ENCODE data around the gene C18orf32. TPM values are rescaled to one million over a fixed set of nuclear protein-coding genes. Genes with fewer than 3 reads are reported as not detected.

The C18orf32 gene
- total and polyA plus RNA-seq, 2 donors (not counting 1 experiment from before 2014, with no cell fraction given), result 20.8 to 36.3 TPM

GRCh38 chr18:49529596-49529995 is 42.6 kb upstream of the C18orf32 start:
- ChIA-PET POLR2A (no interaction called here), CTCF (no interaction called here)
- no peaks in the 10 kb centered on the region for H4K20me1 ChIP-seq (ENCODE audit: control insufficient read depth, insufficient read depth, low read length, poor library complexity, severe bottlenecking)
- no peak overlapping the region for H3K27ac Mint-ChIP-seq
- no peaks in the 10 kb centered on the region for H3K9me3 ChIP-seq (ENCODE audit: control extremely low read depth in 1 of 3, control insufficient read depth in 2 of 3, insufficient read depth in 1 of 3, low read length in 2 of 3)
- ATAC-seq (ENCODE audit: low read depth) (no peak), DNase-seq (no peak)
- TF ChIP-seq EZH2 (IDR thresholded peaks at IDR 0.05; ENCODE audit: borderline replicate concordance, insufficient read depth, low read depth, low read length, poor library complexity, severe bottlenecking) (no peak), CTCF (IDR thresholded peaks at IDR 0.05) (no peak)
- H3K36me3 ChIP-seq (replicated peaks in 1 of 2; ENCODE audit: control extremely low read depth in 1 of 2, control insufficient read depth in 1 of 2, extremely low read depth in 1 of 2, insufficient read depth in 2 of 2, low read length in 1 of 2), result no peaks in the 10 kb centered on the region
- H3K27me3 Mint-ChIP-seq, result peaks cover 18% of the 10 kb centered on the region
- no peak overlapping the region for H3K4me3 Mint-ChIP-seq
- no peak overlapping the region for H2AFZ ChIP-seq (ENCODE audit: insufficient read depth, low read depth, low read length, poor library complexity, severe bottlenecking)
- intact Hi-C loops (cut with micrococcal nuclease), result no loop called here
- no peak overlapping the region for H3K9ac ChIP-seq (ENCODE audit: low read length)
- H3K27me3 ChIP-seq (replicated peaks in 1 of 4; ENCODE audit: control extremely low read depth in 1 of 4, control insufficient read depth in 3 of 4, insufficient read depth in 4 of 4, low read length in 3 of 4), result peaks cover 0 to 2% (median 0%) of the 10 kb centered on the region in 4 experiments
- H3K4me1 Mint-ChIP-seq, result no peaks in the 10 kb centered on the region
- H3K79me2 ChIP-seq (ENCODE audit: control insufficient read depth, insufficient read depth, low read length), result no peaks in the 10 kb centered on the region
- no peak overlapping the region for H3K4me2 ChIP-seq (replicated peaks; ENCODE audit: low read depth, low read length, poor library complexity, severe bottlenecking)
- H3K4me1 ChIP-seq (ENCODE audit: control insufficient read depth in 2 of 2, insufficient read depth in 2 of 2, low read length in 2 of 2), result no peaks in the 10 kb centered on the region
- H3K4me3 ChIP-seq (ENCODE audit: control extremely low read depth in 1 of 5, extremely low read depth in 1 of 5, insufficient read depth in 1 of 5, low read depth in 2 of 5, low read length in 4 of 5), result no peak overlapping the region
- no peak overlapping the region for H3K27ac ChIP-seq (ENCODE audit: low read length in 2 of 2)
- no peaks in the 10 kb centered on the region for H3K9me3 Mint-ChIP-seq (ENCODE audit: insufficient read depth)
- no CpG with 5 or more reads among the region's 3 CpGs for WGBS (ENCODE audit: insufficient coverage)

- Histone ChIP-seq H3K27me3 (replicated peaks in 1 of 4; ENCODE audit: control extremely low read depth in 1 of 4, control insufficient read depth in 3 of 4, insufficient read depth in 4 of 4, low read length in 3 of 4) (peaks cover 0 to 3% (median 0%) of the 10 kb centered on the region in 4 experiments), H3K4me2 (replicated peaks; ENCODE audit: low read depth, low read length, poor library complexity, severe bottlenecking) (no peak overlapping the region), H3K9me3 (ENCODE audit: control extremely low read depth in 1 of 3, control insufficient read depth in 2 of 3, insufficient read depth in 1 of 3, low read length in 2 of 3) (no peaks in the 10 kb centered on the region), H3K9ac (ENCODE audit: low read length) (no peak overlapping the region), H3K4me3 (ENCODE audit: control extremely low read depth in 1 of 5, extremely low read depth in 1 of 5, insufficient read depth in 1 of 5, low read depth in 2 of 5, low read length in 4 of 5) (no peak overlapping the region), H2AFZ (ENCODE audit: insufficient read depth, low read depth, low read length, poor library complexity, severe bottlenecking) (no peak overlapping the region), H3K36me3 (replicated peaks in 1 of 2; ENCODE audit: control extremely low read depth in 1 of 2, control insufficient read depth in 1 of 2, extremely low read depth in 1 of 2, insufficient read depth in 2 of 2, low read length in 1 of 2) (no peaks in the 10 kb centered on the region), H4K20me1 (ENCODE audit: control insufficient read depth, insufficient read depth, low read length, poor library complexity, severe bottlenecking) (no peaks in the 10 kb centered on the region), H3K79me2 (ENCODE audit: control insufficient read depth, insufficient read depth, low read length) (no peaks in the 10 kb centered on the region), H3K4me1 (ENCODE audit: control insufficient read depth in 2 of 2, insufficient read depth in 2 of 2, low read length in 2 of 2) (no peaks in the 10 kb centered on the region), H3K27ac (ENCODE audit: low read length in 2 of 2) (no peak overlapping the region)
- peaks cover 22% of the 10 kb centered on the region for H3K27me3 Mint-ChIP-seq
- H3K4me1 Mint-ChIP-seq, result no peaks in the 10 kb centered on the region
- no peaks in the 10 kb centered on the region for H3K9me3 Mint-ChIP-seq (ENCODE audit: insufficient read depth)
- POLR2A ChIA-PET, result no interaction called here
- TF ChIP-seq EZH2 (IDR thresholded peaks at IDR 0.05; ENCODE audit: borderline replicate concordance, insufficient read depth, low read depth, low read length, poor library complexity, severe bottlenecking) (no peak), CTCF (IDR thresholded peaks at IDR 0.05) (no peak)
- ATAC-seq (ENCODE audit: low read depth) (no peak), DNase-seq (no peak)
- 88% methylated on average over 4 of the region's 8 CpGs for WGBS (ENCODE audit: insufficient coverage)
- no peak overlapping the region for H3K4me3 Mint-ChIP-seq
- CTCF ChIA-PET, result no interaction called here
- no peak overlapping the region for H3K27ac Mint-ChIP-seq
- intact Hi-C loops (cut with micrococcal nuclease), result no loop called here
Observed at GRCh38 chr18:49527631-49528327, 40.7 kb upstream of the C18orf32 start.

Data from B cell (primary cell).